H1 (cell line): ENCODE measurements around the gene FUT4. TPM values are rescaled to one million over a fixed set of nuclear protein-coding genes. Genes with fewer than 3 reads are reported as not detected.
"Not testable (repeated sequence)": the region's sequence is repeated elsewhere in the genome, so short reads cannot be mapped to it uniquely, and the experiment has no call there.

Source experiments
- CTCF ChIA-PET: fragments of 300-600 bp; sonication (Branson Sonifier 250); formaldehyde crosslinking; loops from one replicate; lab custom pipeline; 2021; ENCODE audit not compliant: partially characterized antibody; lab: Charles Lee
- POLR2A ChIA-PET: fragments of 300-600 bp; sonication (Branson Sonifier 250); formaldehyde crosslinking; loops from one replicate; lab custom pipeline; 2021; ENCODE audit warnings: inconsistent platforms; ENCODE audit not compliant: partially characterized antibody; lab: Charles Lee
- DNase-seq, 2 experiments: peaks; one replicate each; pipeline versions ENCODE4 v3.0.0 to v3.0.0-alpha.2; 2010 to 2022; ENCODE audit warnings: low spot score in 2 of 2, low read depth in 1 of 2, mixed read lengths in 1 of 2
- FAIRE-seq: peaks from 2 replicates; lab custom pipeline; 2011; peaks lifted over from hg19 to GRCh38; lab: Jason Lieb, UNC
- H2AFZ ChIP-seq: 2 replicates; pipeline ENCODE4 v1.8.1; 2012; ENCODE audit warnings: low read length, inconsistent platforms
- H2AK5ac ChIP-seq: 2 replicates; pipeline ENCODE4 v1.6.1; 2013; ENCODE audit warnings: low read depth, low read length
- H2BK120ac ChIP-seq: replicated peaks from 2 replicates; pipeline ENCODE3; 2013; ENCODE audit warnings: low read depth, low read length, inconsistent platforms
- H2BK12ac ChIP-seq: 2 replicates; pipeline ENCODE4 v1.6.1; 2013; ENCODE audit warnings: low read depth, low read length
- H2BK15ac ChIP-seq: 2 replicates; pipeline ENCODE4 v1.6.1; 2013; ENCODE audit warnings: low read length
- H2BK20ac ChIP-seq: 2 replicates; pipeline ENCODE4 v1.6.1; 2013; ENCODE audit warnings: low read length
- H2BK5ac ChIP-seq: 2 replicates; pipeline ENCODE4 v1.6.1; 2013; ENCODE audit warnings: low read depth, low read length
- H3K14ac ChIP-seq: 2 replicates; pipeline ENCODE4 v1.6.1; 2013; ENCODE audit warnings: inconsistent platforms; ENCODE audit not compliant: insufficient read length
- H3K18ac ChIP-seq: 2 replicates; pipeline ENCODE4 v1.6.1; 2013; ENCODE audit warnings: low read length; ENCODE audit errors: extremely low read depth
- H3K23ac ChIP-seq: 2 replicates; pipeline ENCODE4 v1.6.1; 2013; ENCODE audit warnings: inconsistent platforms; ENCODE audit not compliant: insufficient read length
- H3K23me2 ChIP-seq: 2 replicates; pipeline ENCODE4 v1.6.1; 2013; ENCODE audit warnings: low read depth, low read length
- H3K27ac ChIP-seq: 2 replicates; pipeline ENCODE4 v1.6.1; 2011; ENCODE audit warnings: low read depth, low read length, inconsistent platforms
- H3K27me3 ChIP-seq, 4 experiments: replicated peaks in 1 of 4; 1 replicate in 1 of 4; 2 replicates in 3 of 4; pipeline versions ENCODE4 v1.6.1 to v1.8.1; 2011 to 2013; ENCODE audit warnings: low read length in 3 of 4, mild to moderate bottlenecking in 3 of 4, inconsistent platforms in 2 of 4, mixed read lengths in 2 of 4, moderate library complexity in 1 of 4; ENCODE audit not compliant: control insufficient read depth in 3 of 4, insufficient read depth in 3 of 4; ENCODE audit errors: extremely low read depth in 1 of 4
- H3K36me3 ChIP-seq, 4 experiments: 2 replicates each; pipeline versions ENCODE4 v1.6.1 to v1.8.1; 2011 to 2013; ENCODE audit warnings: mild to moderate bottlenecking in 4 of 4, low read length in 3 of 4, moderate library complexity in 2 of 4, control low read depth in 1 of 4, inconsistent platforms in 1 of 4; ENCODE audit not compliant: insufficient read depth in 4 of 4, control insufficient read depth in 2 of 4
- H3K4ac ChIP-seq: replicated peaks from 2 replicates; pipeline ENCODE3; 2013; ENCODE audit warnings: low read length, low read depth, mixed read lengths, inconsistent platforms; ENCODE audit not compliant: insufficient read length
- H3K4me1 ChIP-seq, 4 experiments: replicated peaks in 1 of 4; 1 replicate in 1 of 4; 2 replicates in 3 of 4; pipeline versions ENCODE4 v1.6.1 to v1.8.1; 2011 to 2013; ENCODE audit warnings: low read length in 3 of 4, inconsistent platforms in 2 of 4, mixed read lengths in 1 of 4; ENCODE audit not compliant: insufficient read depth in 4 of 4, control insufficient read depth in 3 of 4
- H3K4me2 ChIP-seq, 2 experiments: 2 replicates each; pipeline versions ENCODE4 v1.6.1 to v1.8.1; 2011 to 2013; ENCODE audit warnings: low read depth in 2 of 2, low read length in 2 of 2, control low read depth in 1 of 2, inconsistent platforms in 1 of 2, mild to moderate bottlenecking in 1 of 2; ENCODE audit not compliant: insufficient read depth in 1 of 2
- H3K4me3 ChIP-seq, 4 experiments: fragments of 200-600, 300-600 bp in 1 of 4; sonication (generic), shearing (Covaris generic), sonication (Bioruptor Twin) in 1 of 4; 2 replicates each; pipeline versions ENCODE4 v1.5.1 to v1.8.1; 2011 to 2016; ENCODE audit warnings: low read length in 4 of 4, low read depth in 3 of 4, control low read depth in 2 of 4, inconsistent platforms in 2 of 4, mild to moderate bottlenecking in 2 of 4, mixed read lengths in 1 of 4, moderate library complexity in 1 of 4; ENCODE audit not compliant: insufficient read depth in 2 of 4; ENCODE audit errors: extremely low read depth in 1 of 4
- H3K56ac ChIP-seq: replicated peaks from 2 replicates; pipeline ENCODE3; 2013; ENCODE audit warnings: low read depth, mild to moderate bottlenecking, mixed read lengths, low read length, inconsistent platforms; ENCODE audit not compliant: insufficient read length
- H3K79me1 ChIP-seq: 2 replicates; pipeline ENCODE4 v1.6.1; 2013; ENCODE audit warnings: low read depth, low read length, control low read depth
- H3K79me2 ChIP-seq, 2 experiments: 2 replicates each; pipeline versions ENCODE4 v1.6.1 to v1.8.1; 2012 to 2013; ENCODE audit warnings: low read length in 2 of 2, mild to moderate bottlenecking in 2 of 2, inconsistent platforms in 1 of 2; ENCODE audit not compliant: insufficient read depth in 2 of 2, control insufficient read depth in 1 of 2
- H3K9ac ChIP-seq, 4 experiments: replicated peaks in 1 of 4; 1 replicate in 1 of 4; 2 replicates in 3 of 4; pipeline versions ENCODE4 v1.6.1 to v1.8.1; 2011 to 2013; ENCODE audit warnings: low read depth in 3 of 4, low read length in 3 of 4, control low read depth in 2 of 4, mild to moderate bottlenecking in 2 of 4, moderate library complexity in 2 of 4, inconsistent platforms in 1 of 4; ENCODE audit errors: extremely low read depth in 1 of 4
- H3K9me3 ChIP-seq, 2 experiments: 2 replicates each; pipeline versions ENCODE4 v1.6.1 to v1.8.1; 2012 to 2013; ENCODE audit warnings: mild to moderate bottlenecking in 2 of 2, moderate library complexity in 2 of 2, control low read depth in 1 of 2, inconsistent platforms in 1 of 2, low read depth in 1 of 2, low read length in 1 of 2, mixed read lengths in 1 of 2; ENCODE audit not compliant: insufficient read depth in 2 of 2
- H4K20me1 ChIP-seq, 2 experiments: replicated peaks in 1 of 2; 2 replicates each; pipeline versions ENCODE3 to v1.8.1; 2011 to 2013; ENCODE audit warnings: inconsistent platforms in 2 of 2, low read length in 2 of 2, mild to moderate bottlenecking in 1 of 2; ENCODE audit not compliant: insufficient read depth in 2 of 2, control insufficient read depth in 1 of 2
- H4K5ac ChIP-seq: 2 replicates; pipeline ENCODE4 v1.6.1; 2013; ENCODE audit warnings: low read length, low read depth, mixed read lengths, inconsistent platforms; ENCODE audit not compliant: insufficient read length
- H4K8ac ChIP-seq: 2 replicates; pipeline ENCODE4 v1.8.0; 2013; ENCODE audit warnings: mild to moderate bottlenecking, moderate library complexity, low read length, inconsistent platforms; ENCODE audit not compliant: insufficient read depth; ENCODE audit errors: extremely low read depth
- H4K91ac ChIP-seq: replicated peaks from 2 replicates; pipeline ENCODE3; 2013; ENCODE audit warnings: low read length, mixed read lengths, inconsistent platforms; ENCODE audit not compliant: insufficient read length
- WGBS, 2 experiments: shearing (Covaris generic) in 1 of 2; methylation state at CpG; one replicate each; pipeline versions ENCODE4 v1.1.6 to v1.1.7; 2013 to 2015; ENCODE audit warnings: low lambda C conversion rate in 2 of 2, mixed read lengths in 2 of 2, inconsistent platforms in 1 of 2, low coverage in 1 of 2, missing lambda C conversion rate in 1 of 2; ENCODE audit not compliant: insufficient replicate concordance in 2 of 2, insufficient coverage in 1 of 2, insufficient read length in 1 of 2; ENCODE audit errors: extremely low coverage in 1 of 2, missing lambda C conversion rate in 1 of 2; 5-methylcytosine and 5-hydroxymethylcytosine counted together
- polyA plus RNA-seq, 7 experiments: library from polyadenylated mRNA; depleted of rRNA in 3 of 7; stranded (reverse) in 5 of 7; unstranded in 2 of 7; fragments of >200 nt in 5 of 7; fragments of 200-250 nt in 2 of 7; gene quantifications; 1 replicate in 5 of 7; 2 replicates in 1 of 7; 4 replicates in 1 of 7; pipeline versions ENCODE4 v1.2.1 to v1.2.3, GENCODE V29; 2011 to 2013; ENCODE audit warnings: missing spikeins in 2 of 7, mixed read lengths in 2 of 7
- total RNA-seq: library from RNA; stranded (reverse); fragmentation: NEBNext Ultra II Directional; extraction: Animal tissue kit (Norgen Biotek cat#: 25700); gene quantifications from 2 replicates; pipeline ENCODE4 v1.2.1, GENCODE V29; 2021

FUT4 gene
- total and polyA plus RNA-seq, 2 of the 8 experiments (the other 6 are each of a cell fraction or from before 2014, with no cell fraction given) = 2.6 to 8.0 TPM

GRCh38 chr11:94572975-94573374, 29.3 kb downstream of the FUT4 start:
- H3K79me2 ChIP-seq, H4K91ac ChIP-seq, H3K79me1 ChIP-seq, H4K8ac ChIP-seq, H3K36me3 ChIP-seq, FAIRE-seq, H3K9ac ChIP-seq, H3K23ac ChIP-seq, H2BK12ac ChIP-seq, POLR2A ChIA-PET, H2AFZ ChIP-seq, H3K4me2 ChIP-seq, H2BK5ac ChIP-seq, CTCF ChIA-PET, H3K4ac ChIP-seq, H3K4me3 ChIP-seq, DNase-seq, H3K18ac ChIP-seq, H2BK120ac ChIP-seq, H2BK20ac ChIP-seq, H3K56ac ChIP-seq, H4K5ac ChIP-seq, H3K27me3 ChIP-seq, H2AK5ac ChIP-seq, H3K23me2 ChIP-seq, H3K27ac ChIP-seq, H4K20me1 ChIP-seq, H2BK15ac ChIP-seq, H3K9me3 ChIP-seq, H3K14ac ChIP-seq, H3K4me1 ChIP-seq: not testable (repeated sequence)
- WGBS, 2 experiments = 73% methylated on average over 2 of the region's 2 CpGs; no CpG with 5 or more reads in 1 of the 2 experiments
